Omental fat pad (tissue), 4 donors: ENCODE data around the gene DPYD. TPM values are rescaled to one million over a fixed set of nuclear protein-coding genes. Genes with fewer than 3 reads are reported as not detected.
A peak's percentile ranks its signal among the peaks of the same experiment; 100 is the strongest.

ENCODE experiments used
- ATAC-seq: fragments of 150-250 bp; one replicate; pipeline ENCODE4 v1.9.1; 2016; ENCODE audit warnings: mild to moderate bottlenecking, moderate library complexity; ENCODE audit not compliant: low FRiP score
- DNase-seq: peaks from one replicate; pipeline ENCODE4 v3.0.0-alpha.2; 2019; ENCODE audit warnings: low spot score
- CTCF ChIP-seq, 3 donors: fragments of 450-650 bp; IDR thresholded peaks; one replicate each; pipeline ENCODE4 v1.5.1; 2016 to 2017; ENCODE audit warnings: antibody characterized with exemption in 3 of 3, mild to moderate bottlenecking in 3 of 3, moderate library complexity in 2 of 3
- total RNA-seq, 4 donors: library from RNA; depleted of rRNA; stranded (reverse); fragments of >200 nt; gene quantifications; one replicate each; pipeline ENCODE4 v1.1.0, GENCODE V29; 2016

DPYD gene
- total RNA-seq, 4 donors from 2014 or later, result 52.5 to 86.4 (median 60.3) TPM

- ATAC-seq (no peak), DNase-seq (no peak)
- no peak for TF ChIP-seq CTCF (IDR thresholded peaks at IDR 0.05)
Observed at GRCh38 chr1:97348599-97349265, 572.1 kb downstream of the DPYD start.

- DNase-seq (no peak), ATAC-seq (no peak)
- TF ChIP-seq CTCF (IDR thresholded peaks at IDR 0.05), result no peak
Observed at GRCh38 chr1:97340951-97341350, 579.9 kb downstream of the DPYD start.

GRCh38 chr1:97338347-97338746 lies 582.5 kb downstream of the DPYD start:
- DNase-seq, result no peak
- ATAC-seq, result no peak
- no peak for TF ChIP-seq CTCF (IDR thresholded peaks at IDR 0.05)

- TF ChIP-seq CTCF (IDR thresholded peaks at IDR 0.05), result no peak
- no peak for DNase-seq
- ATAC-seq, result no peak
Observed at GRCh38 chr1:97337250-97338030, 583.4 kb downstream of the DPYD start.

- DNase-seq (no peak), ATAC-seq (no peak)
- TF ChIP-seq CTCF (IDR thresholded peaks at IDR 0.05), result no peak
Observed at GRCh38 chr1:97334454-97334853, 586.4 kb downstream of the DPYD start.

DNA sequence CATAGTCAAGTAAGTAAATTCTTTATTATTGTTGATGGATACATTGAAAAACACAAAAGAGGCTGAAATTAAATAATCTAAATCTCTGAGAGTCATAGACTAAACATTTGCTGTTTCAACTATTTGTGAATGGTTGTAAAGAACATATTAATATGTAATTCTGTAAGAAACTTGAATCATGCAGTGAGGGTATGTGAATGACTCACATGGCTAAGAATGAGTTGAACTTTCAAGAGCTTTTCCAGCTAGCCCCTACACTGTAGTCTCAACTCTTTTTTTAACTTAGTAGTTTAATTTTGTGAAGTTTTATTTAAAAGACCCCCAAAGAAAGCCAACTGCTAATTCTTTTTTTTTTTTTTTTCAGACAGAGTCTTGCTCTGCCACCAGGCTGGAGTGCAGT lies 588.1 kb downstream of the DPYD start:
- ATAC-seq (peak; percentile 41), DNase-seq (no peak)
- no peak for TF ChIP-seq CTCF (IDR thresholded peaks at IDR 0.05)

DNA sequence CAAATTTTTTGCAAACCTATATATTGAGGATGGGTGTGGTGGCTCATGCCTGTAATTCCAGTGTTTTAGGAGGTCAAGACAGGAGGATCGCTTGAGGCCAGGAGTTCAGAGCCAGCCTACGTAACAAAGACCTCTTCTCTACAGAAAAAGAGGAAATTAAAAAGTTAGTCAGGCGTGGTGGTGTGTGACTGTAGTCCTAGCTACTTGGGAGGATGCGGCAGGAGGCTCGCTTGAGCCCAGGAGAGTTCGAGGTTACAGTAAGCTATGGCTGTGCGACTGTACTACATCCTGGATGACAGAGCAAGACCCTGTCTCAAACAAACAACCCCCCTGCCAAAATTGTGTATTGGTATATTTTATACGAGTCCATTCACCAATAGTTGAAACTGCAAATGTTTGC lies 589.7 kb downstream of the DPYD start:
- TF ChIP-seq CTCF (IDR thresholded peaks at IDR 0.05), result no peak
- ATAC-seq (no peak), DNase-seq (no peak)
